ENCODE results near the gene PRDM10. TPM values are rescaled to one million over a fixed set of nuclear protein-coding genes. Genes with fewer than 3 reads are reported as not detected.

The PRDM10 gene
- total RNA-seq, 1 experiment from 2014 or later, result 7.2 TPM

Other genes with a start within 250 kb of the PRDM10 start
- gene TMEM45B, start 187.0 kb downstream of the PRDM10 start, total RNA-seq (2014; rRNA removed), result not detected in 2 replicates
- 25.7 and 26.8 TPM in 2 replicates for gene NFRKB, start 107.3 kb downstream of the PRDM10 start, total RNA-seq (2014; rRNA removed)
- gene APLP2, start 67.1 kb upstream of the PRDM10 start, total RNA-seq (2014; rRNA removed), result 220 and 259 TPM in 2 replicates
- gene ST14, start 156.9 kb upstream of the PRDM10 start, total RNA-seq (2014; rRNA removed), result 0.06 TPM in 1 of 2 replicates, not detected in the other